IPS DF 19.7 (cell line): ENCODE results near the gene RNF13.
"Not testable (repeated sequence)": the region's sequence is repeated elsewhere in the genome, so short reads cannot be mapped to it uniquely, and the experiment has no call there.

Source experiments
- DNase-seq: peaks from one replicate; pipeline ENCODE4 v3.0.0-alpha.2; 2013; ENCODE audit warnings: low read depth, low spot score

The RNF13 gene

GRCh38 chr3:149895769-149896168, 82.8 kb downstream of the RNF13 start:
- no peak for DNase-seq

GRCh38 chr3:149898771-149899170, 85.8 kb downstream of the RNF13 start:
- DNase-seq, result no peak

- DNase-seq, result no peak
Observed at GRCh38 chr3:149900322-149900721, 87.3 kb downstream of the RNF13 start.

GRCh38 chr3:149901770-149902169, 88.8 kb downstream of the RNF13 start:
- DNase-seq, result no peak

GRCh38 chr3:149902498-149903139, 89.6 kb downstream of the RNF13 start:
- DNase-seq, result no peak

GRCh38 chr3:149906036-149906435, 93.0 kb downstream of the RNF13 start:
- DNase-seq, result no peak

GRCh38 chr3:149908424-149908957, 95.5 kb downstream of the RNF13 start:
- no peak for DNase-seq

- DNase-seq, result no peak
Observed at GRCh38 chr3:149909923-149910322, 96.9 kb downstream of the RNF13 start.

GRCh38 chr3:149917124-149917667, 104.2 kb downstream of the RNF13 start:
- no peak for DNase-seq

- no peak for DNase-seq
Observed at GRCh38 chr3:149919509-149919908, 106.5 kb downstream of the RNF13 start.

GRCh38 chr3:149920119-149920518, 107.1 kb downstream of the RNF13 start:
- no peak for DNase-seq

- no peak for DNase-seq
Observed at GRCh38 chr3:149933008-149933407, 120.0 kb downstream of the RNF13 start.

GRCh38 chr3:149933858-149934257, 120.8 kb downstream of the RNF13 start:
- no peak for DNase-seq

- DNase-seq, result no peak
Observed at GRCh38 chr3:149934524-149934923, 121.5 kb downstream of the RNF13 start.

- DNase-seq, result peak; percentile 60
Observed at GRCh38 chr3:149936812-149937230, 123.8 kb downstream of the RNF13 start.

GRCh38 chr3:149938392-149939055, 125.5 kb downstream of the RNF13 start:
- DNase-seq, result not testable (repeated sequence)

- DNase-seq, result no peak
Observed at GRCh38 chr3:149941186-149941585, 128.2 kb downstream of the RNF13 start.

GRCh38 chr3:149941946-149942345, 128.9 kb downstream of the RNF13 start:
- DNase-seq, result no peak

- DNase-seq, result no peak
Observed at GRCh38 chr3:149942409-149942808, 129.4 kb downstream of the RNF13 start.

- not testable (repeated sequence) for DNase-seq
Observed at GRCh38 chr3:149943966-149944365, 131.0 kb downstream of the RNF13 start.

GRCh38 chr3:149947231-149947630, 134.2 kb downstream of the RNF13 start:
- DNase-seq, result no peak

GRCh38 chr3:149949181-149949580, 136.2 kb downstream of the RNF13 start:
- no peak for DNase-seq

- no peak for DNase-seq
Observed at GRCh38 chr3:149954812-149955211, 141.8 kb downstream of the RNF13 start.
